Aorta (tissue), 5 donors: ENCODE measurements around the gene NACC2. TPM values are rescaled to one million over a fixed set of nuclear protein-coding genes. Genes with fewer than 3 reads are reported as not detected.

Experiments
- ATAC-seq: fragments of 200-7000 bp; cut with Tn5 transposase; one replicate; pipeline ENCODE4 v1.9.1; 2022; ENCODE audit warnings: moderate library complexity; ENCODE audit not compliant: low FRiP score
- DNase-seq, 2 donors: peaks; one replicate each; pipeline ENCODE4 v3.0.0-alpha.2; 2020
- H3K27ac ChIP-seq, 2 donors: one replicate each; pipeline ENCODE4 v1.5.1; 2013; ENCODE audit warnings: low read length in 2 of 2, mild to moderate bottlenecking in 2 of 2, moderate library complexity in 2 of 2, control low read depth in 1 of 2, inconsistent platforms in 1 of 2, low read depth in 1 of 2
- H3K27me3 ChIP-seq, 2 donors: one replicate each; pipeline ENCODE4 v1.6.1; 2013; ENCODE audit warnings: control low read depth in 1 of 2, low read length in 1 of 2, mild to moderate bottlenecking in 1 of 2, moderate library complexity in 1 of 2; ENCODE audit not compliant: insufficient read depth in 2 of 2, control insufficient read depth in 1 of 2
- H3K36me3 ChIP-seq, 2 donors: one replicate each; pipeline ENCODE4 v1.6.1; 2013; ENCODE audit warnings: control low read depth in 1 of 2, low read length in 1 of 2, mild to moderate bottlenecking in 1 of 2; ENCODE audit not compliant: insufficient read depth in 2 of 2, control insufficient read depth in 1 of 2
- H3K4me1 ChIP-seq, 2 donors: one replicate each; pipeline ENCODE4 v1.6.1; 2013; ENCODE audit warnings: low read length in 2 of 2, control low read depth in 1 of 2, mild to moderate bottlenecking in 1 of 2, moderate library complexity in 1 of 2; ENCODE audit not compliant: insufficient read depth in 2 of 2, control insufficient read depth in 1 of 2
- H3K4me3 ChIP-seq, 2 donors: one replicate each; pipeline ENCODE4 v1.5.1; 2013; ENCODE audit warnings: low read length in 2 of 2, control low read depth in 1 of 2, mild to moderate bottlenecking in 1 of 2
- H3K9me3 ChIP-seq: one replicate; pipeline ENCODE4 v1.6.1; 2013; ENCODE audit warnings: mild to moderate bottlenecking, low read length; ENCODE audit not compliant: control insufficient read depth
- WGBS, 2 donors: extraction: QIAGEN DNeasy Blood & Tissue Kit; methylation state at CpG; one replicate each; pipeline ENCODE4 v1.1.7; 2013; 5-methylcytosine and 5-hydroxymethylcytosine counted together
- intact Hi-C, 2 donors: fragments of 100-400 bp; cut with DNase I; formaldehyde crosslinking; loops; one replicate each; pipeline versions ENCODE4 v1.14.2 to v1.15.0; 2022
- polyA plus RNA-seq, 2 donors: library from polyadenylated mRNA; stranded (reverse); fragments of 200-250 nt; gene quantifications; one replicate each; pipeline ENCODE4 v1.2.3, GENCODE V29; 2013
- total RNA-seq, 2 donors: library from RNA; stranded (reverse); fragmentation: NEBNext Ultra II Directional; extraction: Animal tissue kit (Norgen Biotek cat#: 25700); gene quantifications; one replicate each; pipeline ENCODE4 v1.2.1, GENCODE V29; 2021
- donor health status: healthy with polysubstance abuse.
- donor health status: Bipolar disorder and iron deficiency.
- donor health status: DM: no; HTN: no; CAD: no.
- donor health status: DM: no; HTN: no; CAD: no.
- donor health status: DM: yes; HTN: yes; CAD: no.

Gene NACC2
- total and polyA plus RNA-seq, 4 donors, result 10.5 to 61.0 (median 31.5) TPM

- 79 to 85% methylated on average over 29 of the region's 29 CpGs for WGBS, 2 donors
- peak; percentile 44 to 74 for DNase-seq
- no peaks in the 10 kb centered on the region for H3K9me3 ChIP-seq
Measured at GRCh38 chr9:136059851-136060670, 35.0 kb downstream of the NACC2 start.

GRCh38 chr9:136059321-136059791 is 35.7 kb downstream of the NACC2 start:
- no peak for ATAC-seq

More at GRCh38 chr9:136059851-136060670, 35.0 kb downstream of the NACC2 start:
- intact Hi-C loops, result loop anchor here in 1 of 2 donors (10.0 kb wide), 1 partner anchor 55 kb away; the partner anchor contains the start of gene TMEM250
- no peak for ATAC-seq
- Histone ChIP-seq H3K36me3 (no peaks in the 10 kb centered on the region), H3K4me1 (no peaks in the 10 kb centered on the region), H3K27me3 (no peaks in the 10 kb centered on the region), H3K27ac (no peak overlapping the region), H3K4me3 (no peak overlapping the region)

GRCh38 chr9:136058801-136059302 is 36.2 kb downstream of the NACC2 start:
- Histone ChIP-seq H3K36me3 (no peaks in the 10 kb centered on the region), H3K27me3 (no peaks in the 10 kb centered on the region), H3K9me3 (no peaks in the 10 kb centered on the region), H3K4me1 (no peaks in the 10 kb centered on the region), H3K27ac (no peak overlapping the region), H3K4me3 (no peak overlapping the region)
- intact Hi-C loops, result loop anchor here in 1 of 2 donors (10.0 kb wide), 1 partner anchor 56 kb away; the partner anchor contains the start of gene TMEM250
- ATAC-seq (no peak), DNase-seq (peak; percentile 42 to 70)
- WGBS, 2 donors, result 92 to 93% methylated on average over 12 of the region's 12 CpGs

More at GRCh38 chr9:136059321-136059791, 35.7 kb downstream of the NACC2 start:
- intact Hi-C loops, result loop anchor here in 1 of 2 donors (10.0 kb wide), 1 partner anchor 55 kb away; the partner anchor contains the start of gene TMEM250
- Histone ChIP-seq H3K36me3 (no peaks in the 10 kb centered on the region), H3K27me3 (no peaks in the 10 kb centered on the region), H3K27ac (no peak overlapping the region), H3K4me1 (no peaks in the 10 kb centered on the region), H3K9me3 (no peaks in the 10 kb centered on the region), H3K4me3 (no peak overlapping the region)
- WGBS, 2 donors, result 85 to 87% methylated on average over 20 of the region's 20 CpGs
- peak; percentile 50 to 70 for DNase-seq

- intact Hi-C loops, result loop anchor here in 1 of 2 donors (10.0 kb wide), 1 partner anchor 57 kb away; the partner anchor contains the start of gene TMEM250
Measured at GRCh38 chr9:136058084-136058483, 37.0 kb downstream of the NACC2 start.

GRCh38 chr9:136057236-136058081 is 37.6 kb downstream of the NACC2 start:
- H3K27ac ChIP-seq, result no peak overlapping the region
- H3K27me3 ChIP-seq, result no peaks in the 10 kb centered on the region
- H3K36me3 ChIP-seq, result no peaks in the 10 kb centered on the region
- ATAC-seq, result no peak
- DNase-seq, result no peak
- WGBS, 2 donors, result 90 to 91% methylated on average over 30 of the region's 30 CpGs
- H3K4me3 ChIP-seq, result no peak overlapping the region
- intact Hi-C loops, result loop anchor here in 1 of 2 donors (10.0 kb wide), 1 partner anchor 57 kb away; the partner anchor contains the start of gene TMEM250
- peaks cover 0 to 2% of the 10 kb centered on the region in 2 donors for H3K4me1 ChIP-seq
- H3K9me3 ChIP-seq, result no peaks in the 10 kb centered on the region

More at GRCh38 chr9:136058084-136058483, 37.0 kb downstream of the NACC2 start:
- no peak overlapping the region for H3K4me3 ChIP-seq
- H3K4me1 ChIP-seq, result no peaks in the 10 kb centered on the region
- ATAC-seq, result no peak
- peak in 1 of 2 donors; percentile 59 for DNase-seq
- no peaks in the 10 kb centered on the region for H3K27me3 ChIP-seq
- H3K9me3 ChIP-seq, result no peaks in the 10 kb centered on the region
- no peaks in the 10 kb centered on the region for H3K36me3 ChIP-seq
- 86 to 92% methylated on average over 13 of the region's 13 CpGs for WGBS, 2 donors
- H3K27ac ChIP-seq, result no peak overlapping the region

- intact Hi-C loops, result loop anchor here in 1 of 2 donors (10.0 kb wide), 1 partner anchor 58 kb away; the partner anchor contains the start of gene TMEM250
- H3K27me3 ChIP-seq, result no peaks in the 10 kb centered on the region
- ATAC-seq (no peak), DNase-seq (peak in 1 of 2 donors; percentile 45)
- H3K4me3 ChIP-seq, result no peak overlapping the region
- no peak overlapping the region for H3K27ac ChIP-seq
- no peaks in the 10 kb centered on the region for H3K36me3 ChIP-seq
- WGBS, 2 donors, result 82 to 86% methylated on average over 25 of the region's 25 CpGs
- peaks cover 0 to 2% of the 10 kb centered on the region in 2 donors for H3K4me1 ChIP-seq
- no peaks in the 10 kb centered on the region for H3K9me3 ChIP-seq
Measured at GRCh38 chr9:136056546-136057235, 38.4 kb downstream of the NACC2 start.

- ATAC-seq, result no peak
- WGBS, 2 donors, result 81 to 82% methylated on average over 29 to 30 of the region's 30 CpGs
- no peak overlapping the region for H3K4me3 ChIP-seq
- no peaks in the 10 kb centered on the region for H3K36me3 ChIP-seq
- peaks cover 0 to 2% of the 10 kb centered on the region in 2 donors for H3K4me1 ChIP-seq
- H3K27me3 ChIP-seq, result no peaks in the 10 kb centered on the region
- intact Hi-C loops, result loop anchor here in 1 of 2 donors (10.0 kb wide), 1 partner anchor 59 kb away; the partner anchor contains the start of gene TMEM250
- no peak for DNase-seq
- no peaks in the 10 kb centered on the region for H3K9me3 ChIP-seq
- no peak overlapping the region for H3K27ac ChIP-seq
Measured at GRCh38 chr9:136055715-136056545, 39.2 kb downstream of the NACC2 start.
